ENCODE measurements around the gene PGLYRP2.

The PGLYRP2 gene

GRCh38 chr19:15439078-15439799 lies 40.1 kb downstream of the PGLYRP2 start:
- DNase-seq (ENCODE audit: low read depth in 2 of 2): no peak

- DNase-seq (ENCODE audit: low read depth in 2 of 2): no peak
Observed at GRCh38 chr19:15438577-15438976, 40.7 kb downstream of the PGLYRP2 start.

- no peak for DNase-seq (ENCODE audit: low read depth in 2 of 2)
Observed at GRCh38 chr19:15438124-15438496, 41.2 kb downstream of the PGLYRP2 start.

GRCh38 chr19:15437355-15438123 lies 41.8 kb downstream of the PGLYRP2 start:
- DNase-seq (ENCODE audit: low read depth in 2 of 2): no peak

- no peak for DNase-seq (ENCODE audit: low read depth in 2 of 2)
Observed at GRCh38 chr19:15436826-15437110, 42.5 kb downstream of the PGLYRP2 start.

- no peak for DNase-seq (ENCODE audit: low read depth in 2 of 2)
Observed at GRCh38 chr19:15436012-15436825, 43.1 kb downstream of the PGLYRP2 start.

GRCh38 chr19:15433519-15434069 lies 45.7 kb downstream of the PGLYRP2 start:
- DNase-seq (ENCODE audit: low read depth in 2 of 2): no peak

GRCh38 chr19:15432629-15433518 lies 46.4 kb downstream of the PGLYRP2 start:
- DNase-seq (ENCODE audit: low read depth in 2 of 2): peak; percentile 82 to 89

- DNase-seq (ENCODE audit: low read depth in 2 of 2): no peak
Observed at GRCh38 chr19:15432018-15432494, 47.2 kb downstream of the PGLYRP2 start.

GRCh38 chr19:15431396-15432017 lies 47.8 kb downstream of the PGLYRP2 start:
- DNase-seq (ENCODE audit: low read depth in 2 of 2): no peak

GRCh38 chr19:15430526-15431120 lies 48.7 kb downstream of the PGLYRP2 start:
- no peak for DNase-seq (ENCODE audit: low read depth in 2 of 2)

- DNase-seq (ENCODE audit: low read depth in 2 of 2): no peak
Observed at GRCh38 chr19:15429825-15430467, 49.4 kb downstream of the PGLYRP2 start.

- DNase-seq (ENCODE audit: low read depth in 2 of 2): no peak
Observed at GRCh38 chr19:15428956-15429824, 50.1 kb downstream of the PGLYRP2 start.

- no peak for DNase-seq (ENCODE audit: low read depth in 2 of 2)
Observed at GRCh38 chr19:15427991-15428471, 51.3 kb downstream of the PGLYRP2 start.

GRCh38 chr19:15427350-15427700 lies 52.0 kb downstream of the PGLYRP2 start:
- DNase-seq (ENCODE audit: low read depth in 2 of 2): no peak

GRCh38 chr19:15426485-15427349 lies 52.6 kb downstream of the PGLYRP2 start:
- no peak for DNase-seq (ENCODE audit: low read depth in 2 of 2)

- DNase-seq (ENCODE audit: low read depth in 2 of 2): no peak
Observed at GRCh38 chr19:15425321-15425950, 53.9 kb downstream of the PGLYRP2 start.
